ENCODE results near the gene PHYKPL. TPM values are rescaled to one million over a fixed set of nuclear protein-coding genes. Genes with fewer than 3 reads are reported as not detected.

Gene PHYKPL
- total RNA-seq, 1 donor from 2014 or later: 17.0 TPM

GRCh38 chr5:178186427-178186826 is 46.2 kb downstream of the PHYKPL start:
- DNase-seq (ENCODE audit: low read depth): no peak
- no peak overlapping the region for H3K4me3 ChIP-seq (ENCODE audit: low read depth, low read length)
- no peak for TF ChIP-seq CTCF (conservative IDR thresholded peaks at IDR 0.05; ENCODE audit: low read depth, low read length)

GRCh38 chr5:178182158-178182876 is 50.3 kb downstream of the PHYKPL start:
- H3K4me3 ChIP-seq (ENCODE audit: low read depth, low read length): no peak overlapping the region
- no peak for DNase-seq (ENCODE audit: low read depth)
- no peak for TF ChIP-seq CTCF (conservative IDR thresholded peaks at IDR 0.05; ENCODE audit: low read depth, low read length)

- no peak for DNase-seq (ENCODE audit: low read depth)
- no peak for TF ChIP-seq CTCF (conservative IDR thresholded peaks at IDR 0.05; ENCODE audit: low read depth, low read length)
- no peak overlapping the region for H3K4me3 ChIP-seq (ENCODE audit: low read depth, low read length)
Observed at GRCh38 chr5:178180141-178180863, 52.3 kb downstream of the PHYKPL start.

GRCh38 chr5:178177569-178177968 is 55.0 kb downstream of the PHYKPL start:
- H3K4me3 ChIP-seq (ENCODE audit: low read depth, low read length): no peak overlapping the region
- no peak for DNase-seq (ENCODE audit: low read depth)
- TF ChIP-seq CTCF (conservative IDR thresholded peaks at IDR 0.05; ENCODE audit: low read depth, low read length): no peak

GRCh38 chr5:178176791-178177190 is 55.8 kb downstream of the PHYKPL start:
- no peak overlapping the region for H3K4me3 ChIP-seq (ENCODE audit: low read depth, low read length)
- no peak for TF ChIP-seq CTCF (conservative IDR thresholded peaks at IDR 0.05; ENCODE audit: low read depth, low read length)
- DNase-seq (ENCODE audit: low read depth): no peak

GRCh38 chr5:178174456-178174855 is 58.1 kb downstream of the PHYKPL start:
- TF ChIP-seq CTCF (conservative IDR thresholded peaks at IDR 0.05; ENCODE audit: low read depth, low read length): no peak
- DNase-seq (ENCODE audit: low read depth): no peak
- no peak overlapping the region for H3K4me3 ChIP-seq (ENCODE audit: low read depth, low read length)
